ENCODE measurements around the gene RNU7-1. TPM values are rescaled to one million over a fixed set of nuclear protein-coding genes. Genes with fewer than 3 reads are reported as not detected.
A peak's percentile ranks its signal among the peaks of the same experiment; 100 is the strongest.

The RNU7-1 gene
- total and polyA plus RNA-seq, 2 donors (not counting 1 experiment from before 2014, with no cell fraction given), result not detected

GRCh38 chr12:6923003-6923732 lies 20.4 kb upstream of the RNU7-1 start:
- H3K4me1 ChIP-seq (ENCODE audit: control insufficient read depth in 2 of 2, insufficient read depth in 2 of 2, low read length in 2 of 2), result peaks cover 40 to 51% of the 10 kb centered on the region in 2 donors
- no peaks in the 10 kb centered on the region for H3K9me3 Mint-ChIP-seq (ENCODE audit: insufficient read depth)
- intact Hi-C loops (cut with micrococcal nuclease), result no loop called here
- ATAC-seq (ENCODE audit: low read depth) (peak; percentile 28), DNase-seq (peak; percentile 53)
- no peaks in the 10 kb centered on the region for H3K27me3 ChIP-seq (replicated peaks in 1 of 4; ENCODE audit: control extremely low read depth in 1 of 4, control insufficient read depth in 3 of 4, insufficient read depth in 4 of 4, low read length in 3 of 4)
- WGBS (ENCODE audit: insufficient coverage), result 65% methylated on average over 2 of the region's 10 CpGs
- peak overlapping the region; percentile 30 for H3K4me3 Mint-ChIP-seq
- peaks cover 50% of the 10 kb centered on the region for H3K4me1 Mint-ChIP-seq
- peaks cover 26% of the 10 kb centered on the region for H3K79me2 ChIP-seq (ENCODE audit: control insufficient read depth, insufficient read depth, low read length)
- H3K36me3 ChIP-seq (replicated peaks in 1 of 2; ENCODE audit: control extremely low read depth in 1 of 2, control insufficient read depth in 1 of 2, extremely low read depth in 1 of 2, insufficient read depth in 2 of 2, low read length in 1 of 2), result no peaks in the 10 kb centered on the region
- ChIA-PET POLR2A (interaction anchor here (1.4 to 6.4 kb wide), 2 partner anchors 13 to 50 kb away, joined by 6 to 37 read pairs; partner anchors contain the start of gene SPSB2), CTCF (interaction anchor here (0.8 to 6.2 kb wide), 23 partner anchors 8 to 190 kb away, joined by 3 to 132 read pairs (median 7); partner anchors contain the start of genes C12orf57, C1RL, ENO2 and RNU7-1)
- no peaks in the 10 kb centered on the region for H3K27me3 Mint-ChIP-seq
- TF ChIP-seq, protein P1, sequence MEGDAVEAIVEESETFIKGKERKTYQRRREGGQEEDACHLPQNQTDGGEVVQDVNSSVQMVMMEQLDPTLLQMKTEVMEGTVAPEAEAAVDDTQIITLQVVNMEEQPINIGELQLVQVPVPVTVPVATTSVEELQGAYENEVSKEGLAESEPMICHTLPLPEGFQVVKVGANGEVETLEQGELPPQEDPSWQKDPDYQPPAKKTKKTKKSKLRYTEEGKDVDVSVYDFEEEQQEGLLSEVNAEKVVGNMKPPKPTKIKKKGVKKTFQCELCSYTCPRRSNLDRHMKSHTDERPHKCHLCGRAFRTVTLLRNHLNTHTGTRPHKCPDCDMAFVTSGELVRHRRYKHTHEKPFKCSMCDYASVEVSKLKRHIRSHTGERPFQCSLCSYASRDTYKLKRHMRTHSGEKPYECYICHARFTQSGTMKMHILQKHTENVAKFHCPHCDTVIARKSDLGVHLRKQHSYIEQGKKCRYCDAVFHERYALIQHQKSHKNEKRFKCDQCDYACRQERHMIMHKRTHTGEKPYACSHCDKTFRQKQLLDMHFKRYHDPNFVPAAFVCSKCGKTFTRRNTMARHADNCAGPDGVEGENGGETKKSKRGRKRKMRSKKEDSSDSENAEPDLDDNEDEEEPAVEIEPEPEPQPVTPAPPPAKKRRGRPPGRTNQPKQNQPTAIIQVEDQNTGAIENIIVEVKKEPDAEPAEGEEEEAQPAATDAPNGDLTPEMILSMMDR (IDR thresholded peaks at IDR 0.05), result no peak
- H3K27ac ChIP-seq (ENCODE audit: low read length in 2 of 2), result peak overlapping the region in 1 of 2 donors; percentile 57
- peak overlapping the region; percentile 35 for H2AFZ ChIP-seq (ENCODE audit: insufficient read depth, low read depth, low read length, poor library complexity, severe bottlenecking)
- no peak overlapping the region for H3K4me3 ChIP-seq (ENCODE audit: control extremely low read depth in 1 of 5, extremely low read depth in 1 of 5, insufficient read depth in 1 of 5, low read depth in 2 of 5, low read length in 4 of 5)
- H3K9ac ChIP-seq (ENCODE audit: low read length), result no peak overlapping the region
- H4K20me1 ChIP-seq (ENCODE audit: control insufficient read depth, insufficient read depth, low read length, poor library complexity, severe bottlenecking), result no peaks in the 10 kb centered on the region
- H3K9me3 ChIP-seq (ENCODE audit: control extremely low read depth in 1 of 3, control insufficient read depth in 2 of 3, insufficient read depth in 1 of 3, low read length in 2 of 3), result no peaks in the 10 kb centered on the region
- peak overlapping the region; percentile 63 for H3K27ac Mint-ChIP-seq
- H3K4me2 ChIP-seq (replicated peaks; ENCODE audit: low read depth, low read length, poor library complexity, severe bottlenecking), result peak overlapping the region; percentile 54

- peak overlapping the region; percentile 81 for H3K4me3 Mint-ChIP-seq
These were observed 19.8 kb upstream of the RNU7-1 start for GRCh38 chr12:6923851-6924250.

More at GRCh38 chr12:6923851-6924250, 19.8 kb upstream of the RNU7-1 start:
- H3K9me3 Mint-ChIP-seq (ENCODE audit: insufficient read depth), result no peaks in the 10 kb centered on the region
- H2AFZ ChIP-seq (ENCODE audit: insufficient read depth, low read depth, low read length, poor library complexity, severe bottlenecking), result no peak overlapping the region
- H3K4me1 Mint-ChIP-seq, result peaks cover 55% of the 10 kb centered on the region
- no peaks in the 10 kb centered on the region for H4K20me1 ChIP-seq (ENCODE audit: control insufficient read depth, insufficient read depth, low read length, poor library complexity, severe bottlenecking)
- ATAC-seq (ENCODE audit: low read depth) (no peak), DNase-seq (no peak)
- intact Hi-C loops (cut with micrococcal nuclease), result loop anchor here (1.0 to 2.0 kb wide), 8 partner anchors 14 to 189 kb away; partner anchors contain the start of genes C1RL and LPCAT3
- no peaks in the 10 kb centered on the region for H3K36me3 ChIP-seq (replicated peaks in 1 of 2; ENCODE audit: control extremely low read depth in 1 of 2, control insufficient read depth in 1 of 2, extremely low read depth in 1 of 2, insufficient read depth in 2 of 2, low read length in 1 of 2)
- H3K9me3 ChIP-seq (ENCODE audit: control extremely low read depth in 1 of 3, control insufficient read depth in 2 of 3, insufficient read depth in 1 of 3, low read length in 2 of 3), result no peaks in the 10 kb centered on the region
- TF ChIP-seq, protein P1 (IDR thresholded peaks at IDR 0.05), result no peak
- no peak for TF ChIP-seq EZH2 (IDR thresholded peaks at IDR 0.05; ENCODE audit: borderline replicate concordance, insufficient read depth, low read depth, low read length, poor library complexity, severe bottlenecking)
- peak overlapping the region; percentile 13 for H3K27ac Mint-ChIP-seq
- peaks cover 33% of the 10 kb centered on the region for H3K79me2 ChIP-seq (ENCODE audit: control insufficient read depth, insufficient read depth, low read length)
- no peaks in the 10 kb centered on the region for H3K27me3 Mint-ChIP-seq
- H3K27me3 ChIP-seq (replicated peaks in 1 of 4; ENCODE audit: control extremely low read depth in 1 of 4, control insufficient read depth in 3 of 4, insufficient read depth in 4 of 4, low read length in 3 of 4), result no peaks in the 10 kb centered on the region
- H3K4me1 ChIP-seq (ENCODE audit: control insufficient read depth in 2 of 2, insufficient read depth in 2 of 2, low read length in 2 of 2), result peaks cover 44 to 56% of the 10 kb centered on the region in 2 donors
- no peak overlapping the region for H3K27ac ChIP-seq (ENCODE audit: low read length in 2 of 2)
- H3K4me2 ChIP-seq (replicated peaks; ENCODE audit: low read depth, low read length, poor library complexity, severe bottlenecking), result peak overlapping the region; percentile 71
- 81% methylated on average over 6 of the region's 6 CpGs for WGBS (ENCODE audit: insufficient coverage)
- no peak overlapping the region for H3K4me3 ChIP-seq (ENCODE audit: control extremely low read depth in 1 of 5, extremely low read depth in 1 of 5, insufficient read depth in 1 of 5, low read depth in 2 of 5, low read length in 4 of 5)
- no peak overlapping the region for H3K9ac ChIP-seq (ENCODE audit: low read length)
- POLR2A ChIA-PET, result interaction anchor here (6.4 kb wide), 1 partner anchor 12 kb away, joined by 37 read pairs; no protein-coding TSS in a partner anchor
- CTCF ChIA-PET, result interaction anchor here (0.7 to 6.2 kb wide), 22 partner anchors 10 to 188 kb away, joined by 3 to 132 read pairs (median 7); partner anchors contain the start of genes C12orf57, C1RL, ENO2 and LPCAT3

All from B cell (primary cell).